HG03095 (cell line): ENCODE data around the gene GJA3.

Source experiments
- ATAC-seq: cut with Tn5 transposase; IDR thresholded peaks from one replicate; pipeline ENCODE4 v1.9.1; 2021; ENCODE audit warnings: moderate library complexity; ENCODE audit not compliant: unreplicated experiment

The GJA3 gene

DNA sequence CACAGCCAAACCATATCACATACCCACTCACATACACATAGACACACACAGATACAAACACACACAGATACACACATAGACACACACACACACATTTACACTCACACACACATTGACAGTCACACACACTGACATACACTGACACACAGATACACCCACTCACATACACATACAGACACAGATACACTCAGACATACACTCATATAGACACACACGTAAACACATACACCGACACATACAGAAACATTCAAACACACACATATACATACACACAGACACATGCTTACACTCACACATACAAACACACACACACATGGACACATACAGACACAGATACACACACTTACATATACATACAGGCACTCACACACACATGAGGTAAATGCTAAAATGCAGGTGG, 30.2 kb downstream of the GJA3 start:
- no peak for ATAC-seq

GRCh38 chr13:20130012-20130411, 30.8 kb downstream of the GJA3 start:
- no peak for ATAC-seq

- no peak for ATAC-seq
Observed at GRCh38 chr13:20129076-20129475, 31.8 kb downstream of the GJA3 start.

GRCh38 chr13:20128459-20128931, 32.4 kb downstream of the GJA3 start:
- no peak for ATAC-seq

GRCh38 chr13:20127562-20128458, 33.0 kb downstream of the GJA3 start:
- peak; percentile 74 for ATAC-seq

GRCh38 chr13:20127262-20127561, 33.6 kb downstream of the GJA3 start:
- no peak for ATAC-seq

DNA sequence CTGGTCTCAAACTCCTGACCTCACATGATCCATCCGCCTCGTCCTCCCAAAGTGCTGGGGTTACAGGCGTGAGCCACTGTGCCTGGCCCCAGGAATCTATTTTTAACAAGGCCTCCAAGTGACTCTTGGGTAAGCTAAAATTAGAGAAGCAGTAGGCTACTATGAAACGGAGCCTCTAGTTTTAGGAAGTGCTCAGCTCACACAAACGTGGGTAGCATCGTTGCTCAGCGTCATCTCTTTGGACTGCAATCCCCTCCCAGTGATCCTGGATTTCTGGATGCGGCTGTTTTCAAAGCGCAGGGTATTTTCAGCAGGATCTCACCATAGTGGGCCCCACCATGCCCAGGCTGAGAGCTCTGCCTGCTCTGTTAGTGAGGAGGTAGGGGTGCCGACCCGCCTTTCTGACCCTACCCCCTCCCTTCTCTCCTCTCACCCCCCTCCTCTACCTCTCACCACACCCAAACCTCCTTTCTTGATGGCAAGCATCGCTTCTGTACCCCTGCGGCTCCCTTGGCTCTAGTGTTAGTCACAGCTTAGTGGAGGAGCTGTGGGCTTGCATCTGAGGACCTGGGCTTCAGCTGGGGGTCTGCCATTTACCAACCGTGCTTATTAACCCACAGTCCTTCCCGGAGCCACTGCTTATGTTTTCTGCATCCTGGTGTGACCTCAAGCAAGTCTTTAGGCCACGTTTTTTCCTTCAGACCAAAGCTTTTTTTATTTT, 34.2 kb downstream of the GJA3 start:
- ATAC-seq, result no peak

DNA sequence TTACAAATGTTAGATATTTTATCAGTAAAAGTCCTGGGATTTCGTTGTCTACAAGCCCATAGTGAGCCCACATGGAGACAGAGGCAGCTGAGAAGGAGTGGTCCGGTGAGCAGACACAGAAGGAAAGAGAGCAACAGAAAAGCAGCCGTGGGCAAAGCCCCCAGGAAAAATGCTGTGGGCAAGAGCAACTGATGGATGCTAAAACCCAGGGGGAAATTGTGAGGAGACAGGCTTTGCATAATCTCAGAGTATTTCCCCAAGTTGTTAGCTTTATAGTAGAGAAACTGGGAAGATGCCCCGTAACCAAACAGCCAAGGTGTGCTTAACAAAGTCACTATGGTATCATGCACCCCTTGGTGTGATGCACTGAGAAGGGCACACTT, 35.1 kb downstream of the GJA3 start:
- no peak for ATAC-seq

DNA sequence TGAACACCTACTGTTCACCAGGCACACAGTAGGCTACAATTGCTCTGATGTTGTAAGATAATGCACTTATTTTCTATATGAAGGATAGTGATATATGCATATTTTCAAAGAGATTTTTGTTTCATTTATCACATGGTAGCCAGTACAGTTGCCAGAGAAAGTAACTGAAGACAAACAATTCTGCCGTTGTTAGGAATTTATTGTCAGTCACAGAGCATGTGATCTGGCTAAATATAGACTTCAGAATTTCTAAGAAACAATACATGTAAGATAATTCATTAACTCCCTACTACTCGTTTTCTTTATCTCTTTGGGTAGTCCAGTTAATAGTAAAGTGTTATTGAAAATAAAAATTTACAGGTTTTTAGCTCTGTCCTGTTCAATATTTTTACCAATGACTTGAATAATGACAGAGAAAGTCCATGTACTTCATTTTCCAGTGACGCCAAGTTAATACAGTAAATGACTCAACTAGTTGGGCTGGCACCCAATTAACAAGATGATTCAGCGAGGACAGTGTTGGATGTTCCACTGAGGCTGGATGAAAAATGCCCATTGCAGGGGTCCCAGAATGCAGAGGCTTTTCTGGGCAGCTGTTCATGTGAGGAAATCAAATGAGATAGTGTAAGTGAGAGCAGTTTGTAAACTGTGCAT, 35.6 kb downstream of the GJA3 start:
- no peak for ATAC-seq

- no peak for ATAC-seq
Observed at GRCh38 chr13:20124303-20124702, 36.5 kb downstream of the GJA3 start.

- ATAC-seq, result no peak
Observed at GRCh38 chr13:20121159-20121525, 39.7 kb downstream of the GJA3 start.

DNA sequence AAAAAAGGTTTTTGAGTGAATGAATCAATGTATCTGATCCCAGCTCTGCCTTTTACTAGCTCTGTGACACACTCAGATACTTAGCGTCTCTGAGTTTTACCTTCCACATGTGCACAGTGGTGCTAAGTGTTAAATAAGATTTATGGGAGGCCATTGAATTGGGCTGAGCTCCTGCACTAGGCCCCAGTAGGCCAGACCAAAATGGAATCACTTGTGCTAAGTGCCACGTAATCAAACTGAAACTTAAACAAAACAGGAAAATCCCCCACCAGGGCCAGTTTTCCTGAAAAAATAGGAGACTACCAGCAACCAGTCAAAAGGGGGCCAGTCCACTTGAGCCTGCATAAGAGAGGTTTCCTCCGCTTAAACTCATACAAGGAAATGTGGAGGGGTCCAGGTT, 40.9 kb downstream of the GJA3 start:
- ATAC-seq, result no peak

GRCh38 chr13:20118268-20119140, 42.3 kb downstream of the GJA3 start:
- peak; percentile 17 for ATAC-seq

DNA sequence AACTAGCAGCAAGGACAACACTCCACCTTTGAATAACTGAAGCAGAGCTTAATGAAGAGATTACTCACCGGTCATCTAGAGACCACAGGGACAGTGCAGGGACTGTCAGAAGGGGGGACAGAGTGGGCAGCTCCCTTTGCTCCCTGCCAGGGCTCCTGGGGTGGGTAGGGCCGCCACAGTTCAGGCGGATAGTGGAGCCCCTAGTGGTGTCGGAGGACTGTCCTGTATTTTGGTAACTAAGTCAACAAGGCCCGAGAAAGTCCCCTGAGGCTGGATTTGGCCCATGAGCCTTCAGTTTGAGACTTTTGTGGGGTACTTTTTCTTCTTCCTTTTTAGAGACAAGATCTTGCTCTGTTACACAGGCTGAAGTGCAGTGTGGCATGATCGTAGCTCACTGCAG, 44.6 kb downstream of the GJA3 start:
- ATAC-seq, result no peak

DNA sequence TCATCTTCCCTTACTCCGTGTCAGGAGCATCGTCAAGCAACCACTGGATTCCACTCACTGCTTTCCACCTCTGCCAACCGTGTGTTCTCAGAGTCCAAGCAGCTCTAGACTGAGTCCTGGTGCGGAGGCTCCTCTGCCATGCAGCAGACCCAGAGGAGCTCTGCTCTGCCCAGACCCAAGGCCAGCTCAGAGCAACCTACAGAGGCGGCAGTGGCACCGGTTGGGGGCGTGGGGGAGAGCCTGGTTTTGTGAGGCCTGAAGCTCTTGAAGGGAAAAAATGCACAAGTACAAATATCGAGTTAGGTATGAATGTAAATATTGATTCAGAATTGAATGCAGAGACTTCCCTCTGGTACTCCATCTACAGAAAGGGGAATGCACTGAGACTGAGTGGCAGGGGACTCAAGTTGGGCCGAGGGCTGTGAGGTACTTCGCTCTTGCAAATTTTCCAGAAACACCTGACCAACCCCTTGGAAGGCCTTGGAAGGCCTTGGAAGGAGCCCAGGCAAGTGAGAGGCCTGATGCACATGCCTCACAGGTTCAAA, 46.7 kb downstream of the GJA3 start:
- no peak for ATAC-seq

DNA sequence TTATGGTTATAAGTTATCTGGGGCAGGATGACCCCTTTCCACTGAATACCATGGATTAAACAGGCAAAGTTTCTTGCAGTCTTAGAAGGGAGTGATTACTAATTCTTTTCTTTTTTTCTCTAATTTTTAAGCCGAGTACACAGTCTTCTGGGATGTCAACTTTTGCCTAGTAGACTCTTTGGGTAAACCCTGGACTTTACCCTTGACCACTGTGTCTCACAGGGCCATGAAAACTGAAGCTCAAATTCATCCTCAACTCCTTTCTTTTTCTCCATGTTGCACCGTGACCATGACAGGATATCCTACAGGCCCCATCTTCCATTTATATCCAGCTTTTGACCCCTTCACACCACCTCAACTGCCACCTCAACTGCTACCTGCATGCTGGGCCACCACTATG, 51.8 kb downstream of the GJA3 start:
- ATAC-seq, result no peak

GRCh38 chr13:20106742-20107141, 54.1 kb downstream of the GJA3 start:
- ATAC-seq, result no peak

DNA sequence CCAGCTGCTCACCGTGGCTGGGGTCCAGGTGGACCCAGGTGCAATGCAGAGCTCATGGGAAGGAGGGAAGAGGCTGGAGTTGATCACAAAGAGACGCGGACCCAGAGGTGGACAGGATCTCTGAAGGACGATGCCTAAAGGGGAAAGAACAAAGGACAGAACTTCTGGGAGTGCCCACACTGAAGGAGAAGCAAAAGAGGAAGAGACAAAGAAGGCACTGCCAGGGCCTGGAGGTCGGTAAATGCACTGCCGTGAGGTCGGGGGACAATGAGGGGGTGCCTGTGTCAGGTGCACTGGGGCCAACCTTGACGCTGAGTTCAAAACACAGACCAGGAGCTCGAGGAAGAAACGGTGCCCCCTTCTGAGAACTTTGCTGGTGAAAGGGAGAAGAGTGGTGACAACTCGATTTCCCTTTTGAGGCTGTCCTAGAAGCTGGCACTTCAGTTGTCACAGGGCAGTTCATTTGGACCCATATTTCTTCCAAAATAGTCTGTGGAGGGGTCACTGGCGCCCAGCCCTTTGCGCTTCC, 55.6 kb downstream of the GJA3 start:
- ATAC-seq, result no peak

DNA sequence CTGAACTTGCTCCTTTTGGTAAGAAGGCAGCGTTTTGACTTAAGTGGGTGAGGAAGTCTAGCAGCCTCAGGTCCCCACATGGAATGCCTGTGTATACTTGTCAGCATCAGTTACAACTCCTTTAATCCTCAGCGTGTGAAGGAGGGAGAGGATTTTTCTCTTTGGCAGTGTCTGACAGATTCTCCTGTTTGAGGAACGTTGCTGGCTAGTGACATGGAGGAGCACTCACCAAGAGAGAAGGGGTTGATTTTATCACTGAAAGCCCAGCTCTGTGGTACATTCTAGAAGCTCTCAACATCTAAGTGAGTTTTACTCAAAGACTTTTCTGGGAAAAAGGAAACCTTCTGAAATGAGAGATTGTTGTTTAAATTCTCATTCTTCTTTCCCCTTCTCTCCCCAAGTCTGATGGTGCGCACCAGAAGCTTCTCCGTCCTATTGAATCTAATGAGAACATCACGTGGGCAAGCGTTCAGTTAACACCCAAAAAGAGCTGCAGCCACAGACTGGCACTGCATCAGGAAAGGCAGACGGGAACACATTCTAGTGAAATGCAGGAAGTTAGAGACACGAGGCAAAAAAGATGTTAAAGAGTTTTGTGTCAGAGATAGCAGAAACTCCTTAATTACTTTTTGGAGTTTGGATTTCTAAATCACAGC, 58.2 kb downstream of the GJA3 start:
- ATAC-seq, result no peak
